Ovary (tissue), 9 donors: ENCODE measurements around the gene CBFB. TPM values are rescaled to one million over a fixed set of nuclear protein-coding genes. Genes with fewer than 3 reads are reported as not detected.

Source experiments
- DNase-seq, 5 donors: peaks; one replicate each; pipeline ENCODE4 v3.0.0-alpha.2; 2019 to 2020
- H3K27ac ChIP-seq, 2 donors: fragments of 200-600 bp; one replicate each; pipeline versions ENCODE4 v1.5.1 to v1.8.0; 2019 to 2022
- H3K27me3 ChIP-seq: fragments of 200-600 bp; one replicate; pipeline ENCODE4 v1.8.0; 2022
- H3K36me3 ChIP-seq: fragments of 200-600 bp; sonication (generic); one replicate; pipeline ENCODE4 v1.5.1; 2019
- H3K4me1 ChIP-seq: one replicate; pipeline ENCODE4 v1.8.1; 2013; ENCODE audit warnings: mild to moderate bottlenecking, moderate library complexity; ENCODE audit not compliant: insufficient read depth
- H3K4me3 ChIP-seq: fragments of 200-600 bp; sonication (generic); one replicate; pipeline ENCODE4 v1.5.1; 2017
- H3K9me3 ChIP-seq, 2 donors: fragments of 200-600 bp in 1 of 2; sonication (generic) in 1 of 2; one replicate each; pipeline versions ENCODE4 v1.5.1 to v1.8.1; 2013 to 2019; ENCODE audit warnings: mild to moderate bottlenecking in 1 of 2, moderate library complexity in 1 of 2
- CTCF ChIP-seq, 3 donors: fragments of 450-650 bp in 2 of 3; fragments of 200-600 bp in 1 of 3; IDR thresholded peaks; one replicate each; pipeline versions ENCODE4 v1.5.1 to v1.8.0; 2016 to 2022; ENCODE audit warnings: antibody characterized with exemption in 3 of 3, mild to moderate bottlenecking in 1 of 3
- EP300 ChIP-seq: sonication (generic); formaldehyde crosslinking; IDR thresholded peaks from one replicate; pipeline ENCODE4 v1.6.1; 2017; ENCODE audit warnings: antibody characterized with exemption
- POLR2A ChIP-seq: fragments of 450-650 bp; IDR thresholded peaks from one replicate; pipeline ENCODE4 v1.6.1; 2017; ENCODE audit warnings: antibody characterized with exemption, mild to moderate bottlenecking, moderate library complexity
- WGBS, 3 donors: extraction: QIAGEN DNeasy Blood & Tissue Kit in 1 of 3; methylation state at CpG; one replicate each; pipeline versions ENCODE4 v1.1.5 to v1.1.7; 2013 to 2017; 5-methylcytosine and 5-hydroxymethylcytosine counted together
- intact Hi-C, 4 donors: fragments of 100-400 bp; cut with DNase I; formaldehyde crosslinking; loops; one replicate each; pipeline versions ENCODE4 v1.11.0 to v1.15.1; 2022 to 2023
- polyA plus RNA-seq, 2 donors: library from polyadenylated mRNA; stranded (reverse); fragments of 200-250 nt in 1 of 2; fragments of 350-450 nt in 1 of 2; fragmentation: Illumina TruSeq in 1 of 2; extraction: RNeasy Lipid Tissue Mini Kit (QIAGEN cat#74804) in 1 of 2; gene quantifications; one replicate each; pipeline ENCODE4 v1.2.3, GENCODE V29; 2013 to 2014
- total RNA-seq, 7 donors: library from RNA; depleted of rRNA in 2 of 7; stranded (reverse); fragments of >200 nt in 2 of 7; fragmentation: NEBNext Ultra II Directional in 3 of 7; extraction: Animal tissue kit (Norgen Biotek cat#: 25700) in 3 of 7; gene quantifications; one replicate each; pipeline versions ENCODE4 v1.1.0 to v1.2.4, GENCODE V29; 2016 to 2023
- donor health status: DM: no; HTN: no; CAD: no; lungs with moderate emphysema.
- donor health status: DM: no; HTN: no; CAD: no.
- donor health status: Bipolar disorder and iron deficiency.
- donor health status: DM: yes; HTN: yes; CAD: no.
- donor health status: DM: no; HTN: no; CAD: no.
- donor health status: DM: yes; HTN: yes; CAD: no.

Gene CBFB
- total and polyA plus RNA-seq, 9 donors = 19.2 to 58.3 (median 46.7) TPM

- no peaks in the 10 kb centered on the region for H3K27me3 ChIP-seq
- 77 to 86% (median 83%) methylated on average over 4 of the region's 4 CpGs for WGBS, 3 donors
- H3K27ac ChIP-seq = no peak overlapping the region
- no peak overlapping the region for H3K4me3 ChIP-seq
- DNase-seq = no peak
- intact Hi-C loops = no loop called here
- no peak for TF ChIP-seq POLR2A
- H3K4me1 ChIP-seq = no peaks in the 10 kb centered on the region
- H3K9me3 ChIP-seq = no peaks in the 10 kb centered on the region
- no peaks in the 10 kb centered on the region for H3K36me3 ChIP-seq
Measured at GRCh38 chr16:67077871-67078270, 48.9 kb downstream of the CBFB start.

DNA sequence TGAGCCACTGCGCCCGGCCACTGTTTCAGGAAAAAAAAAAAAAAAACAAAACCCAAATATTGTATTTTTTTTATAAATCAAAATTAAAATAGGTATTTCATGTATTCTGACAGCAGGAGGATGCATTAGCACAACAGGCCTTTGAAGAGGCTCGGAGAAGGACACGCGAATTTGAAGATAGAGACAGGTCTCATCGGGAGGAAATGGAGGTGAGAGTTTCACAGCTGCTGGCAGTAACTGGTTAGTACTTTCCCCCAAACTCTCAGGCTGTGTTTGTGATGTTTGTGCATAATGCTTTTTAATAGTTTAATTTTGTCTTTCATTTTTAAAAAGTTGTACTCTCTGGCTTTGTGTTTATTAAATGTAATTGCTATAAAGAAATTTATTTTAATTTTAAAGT is 53.2 kb downstream of the CBFB start:
- Histone ChIP-seq H3K9me3 (no peaks in the 10 kb centered on the region), H3K27me3 (no peaks in the 10 kb centered on the region), H3K27ac (no peak overlapping the region), H3K4me3 (no peak overlapping the region), H3K36me3 (no peaks in the 10 kb centered on the region), H3K4me1 (no peaks in the 10 kb centered on the region)
- intact Hi-C loops = no loop called here
- 83 to 94% (median 86%) methylated on average over 6 of the region's 6 CpGs for WGBS, 3 donors
- TF ChIP-seq EP300 (no peak), CTCF (IDR thresholded peaks at IDR 0.05) (no peak), POLR2A (no peak)
- no peak for DNase-seq

DNA sequence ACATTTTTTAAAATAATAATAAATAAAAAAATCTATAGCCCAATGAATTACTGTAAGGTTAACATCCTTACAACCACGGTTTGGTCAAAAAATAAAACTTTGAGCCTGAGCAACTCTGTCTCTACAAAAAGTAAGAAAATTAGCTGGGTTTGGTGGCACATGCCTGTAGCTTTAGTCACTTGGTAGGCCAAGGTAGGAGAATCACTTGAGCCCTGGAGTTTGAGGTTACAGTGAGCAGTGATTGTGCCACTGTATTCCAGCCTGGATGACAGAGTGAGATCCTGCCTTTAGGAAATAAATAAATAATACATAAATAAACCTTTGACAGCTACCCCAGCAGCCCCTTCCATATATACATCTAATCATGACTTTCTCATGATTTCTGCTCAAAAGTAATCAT is 53.9 kb downstream of the CBFB start:
- Histone ChIP-seq H3K4me3 (no peak overlapping the region), H3K9me3 (no peaks in the 10 kb centered on the region), H3K4me1 (peaks cover 2% of the 10 kb centered on the region), H3K36me3 (no peaks in the 10 kb centered on the region), H3K27ac (no peak overlapping the region), H3K27me3 (no peaks in the 10 kb centered on the region)
- no peak for DNase-seq
- no peak for TF ChIP-seq EP300
- TF ChIP-seq POLR2A = no peak
- TF ChIP-seq CTCF (IDR thresholded peaks at IDR 0.05) = no peak
- intact Hi-C loops = no loop called here
- WGBS, 3 donors = 84 to 93% (median 87%) methylated on average over 1 of the region's 1 CpG

DNA sequence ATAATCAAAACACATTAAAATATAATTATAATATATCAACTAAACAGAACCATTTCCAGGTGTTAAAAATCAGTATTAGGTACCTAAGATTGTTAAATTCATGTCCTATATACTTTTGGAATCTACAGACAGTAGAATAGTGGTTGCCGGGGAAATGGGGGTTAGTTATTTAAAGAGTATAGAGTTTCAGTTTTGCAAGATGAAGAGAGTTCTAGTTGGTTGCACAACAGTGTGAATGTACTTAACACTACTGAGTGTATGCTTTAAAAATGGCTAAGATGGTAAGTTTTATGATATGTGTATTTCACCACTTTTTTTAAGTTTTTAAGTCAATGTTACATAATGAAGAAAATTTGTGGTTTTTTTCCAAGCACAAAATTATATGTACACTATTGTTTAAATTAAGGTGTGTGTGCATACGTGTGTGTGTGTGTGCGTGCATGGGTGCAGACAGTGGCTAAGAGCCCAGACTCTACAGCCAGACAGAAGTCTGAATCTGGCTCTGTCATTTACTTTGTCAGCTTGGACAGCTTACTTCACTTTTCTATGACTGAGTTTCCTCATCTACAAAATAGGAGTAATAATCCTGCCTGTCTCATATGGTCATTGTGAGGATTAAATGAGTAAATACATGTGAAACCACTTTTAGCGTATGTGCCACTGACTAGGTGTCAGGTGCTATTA is 55.5 kb downstream of the CBFB start:
- H3K4me1 ChIP-seq = peaks cover 2% of the 10 kb centered on the region
- intact Hi-C loops = no loop called here
- TF ChIP-seq POLR2A (no peak), CTCF (IDR thresholded peaks at IDR 0.05) (no peak), EP300 (no peak)
- WGBS, 3 donors = 97 to 98% (median 97%) methylated on average over 4 of the region's 4 CpGs
- H3K4me3 ChIP-seq = no peak overlapping the region
- no peaks in the 10 kb centered on the region for H3K27me3 ChIP-seq
- no peaks in the 10 kb centered on the region for H3K36me3 ChIP-seq
- no peak for DNase-seq
- H3K27ac ChIP-seq = no peak overlapping the region
- no peaks in the 10 kb centered on the region for H3K9me3 ChIP-seq

DNA sequence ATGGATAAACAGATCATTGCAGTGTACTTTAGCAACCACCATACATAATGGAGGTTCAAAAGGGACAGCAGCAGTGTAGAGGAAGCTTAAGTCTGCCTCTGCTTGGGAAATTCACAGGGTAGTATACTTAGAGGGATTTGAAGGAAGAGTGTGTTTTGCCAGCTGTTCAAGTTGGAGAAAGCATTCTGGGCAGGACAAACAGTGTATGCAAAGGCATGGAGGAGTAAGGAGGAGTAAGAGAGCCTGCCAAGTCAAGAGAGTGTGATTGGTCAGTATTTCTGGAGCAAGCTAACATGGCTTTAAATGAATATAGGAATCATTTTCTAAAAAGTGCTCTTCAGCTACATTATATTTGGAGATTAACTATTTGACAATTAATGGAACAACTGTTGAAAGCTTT is 57.9 kb downstream of the CBFB start:
- no peak overlapping the region for H3K4me3 ChIP-seq
- H3K9me3 ChIP-seq = no peaks in the 10 kb centered on the region
- H3K4me1 ChIP-seq = peaks cover 2% of the 10 kb centered on the region
- no peaks in the 10 kb centered on the region for H3K27me3 ChIP-seq
- no peak for TF ChIP-seq CTCF (IDR thresholded peaks at IDR 0.05)
- no peak for TF ChIP-seq EP300
- TF ChIP-seq POLR2A = no peak
- no peaks in the 10 kb centered on the region for H3K36me3 ChIP-seq
- intact Hi-C loops = no loop called here
- no peak for DNase-seq
- no peak overlapping the region for H3K27ac ChIP-seq
